PC-3 (cell line): ENCODE data around the gene GCLC. TPM values are rescaled to one million over a fixed set of nuclear protein-coding genes. Genes with fewer than 3 reads are reported as not detected.

Source experiments
- ATAC-seq: fragments of 200-7000 bp; cut with Tn5 transposase; 2 replicates; pipeline ENCODE4 v1.9.1; 2020; ENCODE audit warnings: mild to moderate bottlenecking, moderate library complexity
- BruUV-seq: library from RNA; stranded (reverse); fragments of 400-500 nt; replicated peaks from 2 replicates; lab custom pipeline; 2021; lab: Mats Ljungman, UMichigan
- CTCF ChIA-PET: fragments of 300-600 bp; sonication (Branson Sonifier 250); formaldehyde crosslinking; loops from one replicate; lab custom pipeline; 2022; ENCODE audit warnings: antibody characterized with exemption; lab: Charles Lee
- POLR2A ChIA-PET: fragments of 300-600 bp; sonication (Branson Sonifier 250); formaldehyde crosslinking; loops from one replicate; lab custom pipeline; 2022; ENCODE audit warnings: antibody characterized with exemption; ENCODE audit not compliant: unreplicated experiment; lab: Charles Lee
- DNase-seq: peaks from one replicate; pipeline ENCODE4 v3.0.0-alpha.2; 2015
- H2AFZ ChIP-seq: fragments of 300-600 bp; sonication (generic); 2 replicates; pipeline ENCODE4 v1.6.0; 2016; ENCODE audit warnings: antibody characterized with exemption, low read length
- H3F3A ChIP-seq: fragments of 300-600 bp; sonication (generic); one replicate; pipeline ENCODE4 v1.6.0; 2017; ENCODE audit warnings: antibody characterized with exemption, low read length, control low read depth, mild to moderate bottlenecking; ENCODE audit not compliant: unreplicated experiment
- H3K27ac ChIP-seq: fragments of 300-600 bp; sonication (generic); 2 replicates; pipeline ENCODE4 v1.5.1; 2016; ENCODE audit warnings: mild to moderate bottlenecking, low read length
- H3K27me3 ChIP-seq: fragments of 300-600 bp; sonication (generic); 2 replicates; pipeline ENCODE4 v1.6.1; 2016; ENCODE audit warnings: low read length, mixed read lengths
- H3K36me3 ChIP-seq: fragments of 300-600 bp; sonication (generic); 2 replicates; pipeline ENCODE4 v1.6.1; 2016; ENCODE audit warnings: low read depth, mixed run types, low read length, mixed read lengths
- H3K4me1 ChIP-seq: fragments of 300-600 bp; sonication (generic); 2 replicates; pipeline ENCODE4 v1.5.1; 2016; ENCODE audit warnings: low read length; ENCODE audit not compliant: insufficient read depth
- H3K4me2 ChIP-seq: fragments of 300-600 bp; sonication (generic); 2 replicates; pipeline ENCODE4 v1.6.0; 2016; ENCODE audit warnings: low read length
- H3K4me3 ChIP-seq: fragments of 300-600 bp; sonication (generic); 2 replicates; pipeline ENCODE4 v1.5.1; 2016; ENCODE audit warnings: mild to moderate bottlenecking, low read length, mixed read lengths
- H3K79me2 ChIP-seq: fragments of 300-600 bp; sonication (generic); 2 replicates; pipeline ENCODE4 v1.6.1; 2017; ENCODE audit warnings: low read length, mixed read lengths
- H3K9ac ChIP-seq: fragments of 300-600 bp; sonication (generic); 2 replicates; pipeline ENCODE4 v1.6.0; 2016; ENCODE audit warnings: mild to moderate bottlenecking, low read length
- H3K9me2 ChIP-seq: fragments of 300-600 bp; sonication (generic); replicated peaks from 2 replicates; pipeline ENCODE4 v1.6.1; 2016; ENCODE audit warnings: mixed run types, low read length, mixed read lengths
- H3K9me3 ChIP-seq: fragments of 300-600 bp; sonication (generic); 2 replicates; pipeline ENCODE4 v1.6.1; 2016; ENCODE audit warnings: low read length, mixed read lengths
- H4K20me1 ChIP-seq: fragments of 300-600 bp; sonication (generic); 2 replicates; pipeline ENCODE4 v1.6.1; 2016; ENCODE audit warnings: low read length, mixed read lengths
- EZH2 ChIP-seq: fragments of 300-600 bp; sonication (generic); IDR thresholded peaks from one replicate; pipeline ENCODE4 v1.6.1; 2017; ENCODE audit warnings: antibody characterized with exemption, mild to moderate bottlenecking, low read length; ENCODE audit not compliant: unreplicated experiment
- EZH2phosphoT487 ChIP-seq: fragments of 300-600 bp; sonication (generic); IDR thresholded peaks from 2 replicates; pipeline ENCODE4 v1.6.1; 2018; ENCODE audit warnings: mild to moderate bottlenecking, antibody characterized with exemption, low read length, borderline replicate concordance
- intact Hi-C: fragments of 100-400 bp; cut with micrococcal nuclease; formaldehyde crosslinking; loops from 2 replicates; pipeline ENCODE4 v1.9.0; 2023
- total RNA-seq: library from RNA; depleted of rRNA; stranded (reverse); fragments of >200 nt; gene quantifications from 2 replicates; pipeline ENCODE4 v1.2.3, GENCODE V29; 2014
- TF ChIP-seq, protein P1 (sequence below): fragments of 300-600 bp; sonication (generic); conservative IDR thresholded peaks from 2 replicates; pipeline ENCODE4 v1.5.1; 2017; ENCODE audit warnings: antibody characterized with exemption, low read depth, mild to moderate bottlenecking, low read length

The GCLC gene
- total RNA-seq, 1 experiment from 2014 or later = 50.1 TPM

- Histone ChIP-seq H3K9me3 (no peaks in the 10 kb centered on the region), H3K9ac (no peak overlapping the region), H3K4me2 (peak overlapping the region; percentile 17; the same call in 1 of the 2 replicates), H3K4me1 (peaks cover 22% of the 10 kb centered on the region), H2AFZ (no peak overlapping the region), H3K9me2 (no peaks in the 10 kb centered on the region), H3K27me3 (no peaks in the 10 kb centered on the region), H4K20me1 (no peaks in the 10 kb centered on the region), H3K4me3 (no peak overlapping the region), H3K79me2 (no peaks in the 10 kb centered on the region), H3K36me3 (no peaks in the 10 kb centered on the region), H3K27ac (0 out of 2 replicates have a peak overlapping the region, but pooled peaks have one; percentile 10), H3F3A (no peaks in the 10 kb centered on the region)
- ATAC-seq (no peak), DNase-seq (no peak)
- ChIA-PET CTCF (no interaction called here), POLR2A (no interaction called here)
- no peak for TF ChIP-seq EZH2
- TF ChIP-seq, protein P1, sequence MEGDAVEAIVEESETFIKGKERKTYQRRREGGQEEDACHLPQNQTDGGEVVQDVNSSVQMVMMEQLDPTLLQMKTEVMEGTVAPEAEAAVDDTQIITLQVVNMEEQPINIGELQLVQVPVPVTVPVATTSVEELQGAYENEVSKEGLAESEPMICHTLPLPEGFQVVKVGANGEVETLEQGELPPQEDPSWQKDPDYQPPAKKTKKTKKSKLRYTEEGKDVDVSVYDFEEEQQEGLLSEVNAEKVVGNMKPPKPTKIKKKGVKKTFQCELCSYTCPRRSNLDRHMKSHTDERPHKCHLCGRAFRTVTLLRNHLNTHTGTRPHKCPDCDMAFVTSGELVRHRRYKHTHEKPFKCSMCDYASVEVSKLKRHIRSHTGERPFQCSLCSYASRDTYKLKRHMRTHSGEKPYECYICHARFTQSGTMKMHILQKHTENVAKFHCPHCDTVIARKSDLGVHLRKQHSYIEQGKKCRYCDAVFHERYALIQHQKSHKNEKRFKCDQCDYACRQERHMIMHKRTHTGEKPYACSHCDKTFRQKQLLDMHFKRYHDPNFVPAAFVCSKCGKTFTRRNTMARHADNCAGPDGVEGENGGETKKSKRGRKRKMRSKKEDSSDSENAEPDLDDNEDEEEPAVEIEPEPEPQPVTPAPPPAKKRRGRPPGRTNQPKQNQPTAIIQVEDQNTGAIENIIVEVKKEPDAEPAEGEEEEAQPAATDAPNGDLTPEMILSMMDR = no peak
- TF ChIP-seq EZH2phosphoT487 = no peak
- BruUV-seq = no TSS peak
- intact Hi-C loops = no loop called here
These were observed 80.4 kb downstream of the GCLC start for GRCh38 chr6:53464483-53464882.

GRCh38 chr6:53461696-53462095 is 83.2 kb downstream of the GCLC start:
- no peaks in the 10 kb centered on the region for H3F3A ChIP-seq
- intact Hi-C loops = no loop called here
- ChIA-PET POLR2A (interaction anchor here (0.6 kb wide), 1 partner anchor 271 kb away, joined by 4 read pairs; no protein-coding TSS in a partner anchor), CTCF (no interaction called here)
- H3K4me3 ChIP-seq = no peak overlapping the region
- H3K9me3 ChIP-seq = no peaks in the 10 kb centered on the region
- H3K9ac ChIP-seq = no peak overlapping the region
- peaks cover 22% of the 10 kb centered on the region for H3K4me1 ChIP-seq
- no peaks in the 10 kb centered on the region for H3K36me3 ChIP-seq
- no peaks in the 10 kb centered on the region for H3K79me2 ChIP-seq
- no peak overlapping the region for H2AFZ ChIP-seq
- H3K9me2 ChIP-seq = no peaks in the 10 kb centered on the region
- DNase-seq = no peak
- H3K4me2 ChIP-seq = no peak overlapping the region
- peak; percentile 37; the same call in 1 of the 2 replicates for ATAC-seq
- no peaks in the 10 kb centered on the region for H4K20me1 ChIP-seq
- no TSS peak for BruUV-seq
- H3K27me3 ChIP-seq = no peaks in the 10 kb centered on the region
- TF ChIP-seq EZH2phosphoT487 (no peak), EZH2 (no peak)
- TF ChIP-seq, protein P1 = no peak
- no peak overlapping the region for H3K27ac ChIP-seq

DNA sequence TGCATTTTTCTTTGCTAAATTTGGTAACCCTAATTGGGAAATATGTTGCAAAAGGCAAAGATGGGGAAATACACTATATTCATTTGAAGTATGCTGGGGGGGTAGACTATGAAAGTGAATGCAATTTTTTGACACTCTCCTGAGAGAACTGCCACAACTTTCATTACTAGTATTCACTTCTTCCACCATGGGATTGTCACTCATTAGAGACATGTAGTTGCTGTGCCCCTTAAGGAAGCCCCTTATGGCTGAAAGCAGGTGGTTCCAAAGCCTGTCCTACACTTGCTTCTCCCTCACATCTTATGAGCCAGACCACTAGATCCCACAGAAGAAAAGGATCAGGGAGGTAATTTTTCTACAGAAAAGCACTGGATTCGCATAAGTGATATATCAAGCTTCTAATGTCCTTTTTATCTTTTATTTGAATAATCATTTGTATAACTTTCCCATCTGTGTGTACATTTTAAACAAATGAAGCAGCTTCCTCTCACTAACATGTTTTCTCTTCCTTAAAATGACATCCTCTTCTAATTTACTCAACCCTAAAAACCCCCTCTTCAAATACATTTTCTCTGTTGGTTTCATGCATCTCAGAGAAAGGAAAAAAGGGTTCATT is 83.8 kb downstream of the GCLC start:
- Histone ChIP-seq H3K36me3 (no peaks in the 10 kb centered on the region), H3K9ac (no peak overlapping the region), H3K4me2 (no peak overlapping the region), H3K4me1 (peaks cover 17% of the 10 kb centered on the region), H3K27ac (no peak overlapping the region), H3K9me2 (no peaks in the 10 kb centered on the region), H4K20me1 (no peaks in the 10 kb centered on the region), H3F3A (no peaks in the 10 kb centered on the region), H3K9me3 (no peaks in the 10 kb centered on the region), H3K27me3 (no peaks in the 10 kb centered on the region), H3K4me3 (no peak overlapping the region), H3K79me2 (no peaks in the 10 kb centered on the region), H2AFZ (no peak overlapping the region)
- ChIA-PET POLR2A (no interaction called here), CTCF (interaction anchor here (0.6 kb wide), 1 partner anchor 213 kb away, joined by 4 read pairs; no protein-coding TSS in a partner anchor)
- no peak for ATAC-seq
- no peak for DNase-seq
- intact Hi-C loops = no loop called here
- no TSS peak for BruUV-seq
- TF ChIP-seq, protein P1 = no peak
- no peak for TF ChIP-seq EZH2
- no peak for TF ChIP-seq EZH2phosphoT487
